ENCODE data around the gene SOWAHA. TPM values are rescaled to one million over a fixed set of nuclear protein-coding genes. Genes with fewer than 3 reads are reported as not detected.

SOWAHA gene
- total RNA-seq, 4 donors from 2014 or later, result 13.2 to 128 (median 97.5) TPM

DNA sequence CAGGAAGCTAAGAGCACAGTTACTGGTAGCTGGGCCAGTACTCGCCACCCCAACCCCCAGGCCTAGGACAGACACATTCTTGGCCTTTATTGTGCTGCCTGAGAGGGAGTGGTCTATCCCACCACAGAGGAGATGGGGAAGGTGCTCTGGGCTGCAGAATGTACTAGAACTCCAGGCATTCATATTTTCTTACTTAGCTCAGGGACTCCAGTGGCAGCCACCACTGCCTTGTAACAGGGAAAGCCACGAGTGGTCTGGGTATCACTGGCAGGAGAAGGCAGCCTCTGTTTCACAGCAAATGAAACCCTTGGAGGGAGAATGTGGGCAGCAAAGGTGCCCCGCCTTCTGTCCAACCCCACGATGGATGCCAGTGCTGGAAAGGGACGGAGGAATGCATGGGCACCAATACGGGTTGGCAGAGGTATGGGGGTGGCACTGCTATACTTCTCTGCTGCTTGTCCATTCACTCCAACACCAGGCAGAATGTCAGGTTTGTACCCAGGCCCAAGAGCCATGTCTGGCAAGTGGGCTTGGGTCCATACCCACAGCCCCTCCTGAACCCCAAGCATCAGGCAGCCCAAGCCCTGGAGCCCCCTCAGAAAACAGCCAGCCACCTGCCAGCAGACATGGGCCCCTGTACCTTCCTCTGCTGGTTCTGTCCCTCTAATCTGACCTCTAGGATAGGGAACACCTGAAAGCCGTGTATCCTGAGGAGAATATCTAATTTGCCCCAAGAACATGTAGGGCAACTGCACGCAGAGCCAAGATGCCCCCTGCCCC is 40.6 kb upstream of the SOWAHA start:
- H3K27me3 ChIP-seq, result no peaks in the 10 kb centered on the region
- TF ChIP-seq, protein P1, sequence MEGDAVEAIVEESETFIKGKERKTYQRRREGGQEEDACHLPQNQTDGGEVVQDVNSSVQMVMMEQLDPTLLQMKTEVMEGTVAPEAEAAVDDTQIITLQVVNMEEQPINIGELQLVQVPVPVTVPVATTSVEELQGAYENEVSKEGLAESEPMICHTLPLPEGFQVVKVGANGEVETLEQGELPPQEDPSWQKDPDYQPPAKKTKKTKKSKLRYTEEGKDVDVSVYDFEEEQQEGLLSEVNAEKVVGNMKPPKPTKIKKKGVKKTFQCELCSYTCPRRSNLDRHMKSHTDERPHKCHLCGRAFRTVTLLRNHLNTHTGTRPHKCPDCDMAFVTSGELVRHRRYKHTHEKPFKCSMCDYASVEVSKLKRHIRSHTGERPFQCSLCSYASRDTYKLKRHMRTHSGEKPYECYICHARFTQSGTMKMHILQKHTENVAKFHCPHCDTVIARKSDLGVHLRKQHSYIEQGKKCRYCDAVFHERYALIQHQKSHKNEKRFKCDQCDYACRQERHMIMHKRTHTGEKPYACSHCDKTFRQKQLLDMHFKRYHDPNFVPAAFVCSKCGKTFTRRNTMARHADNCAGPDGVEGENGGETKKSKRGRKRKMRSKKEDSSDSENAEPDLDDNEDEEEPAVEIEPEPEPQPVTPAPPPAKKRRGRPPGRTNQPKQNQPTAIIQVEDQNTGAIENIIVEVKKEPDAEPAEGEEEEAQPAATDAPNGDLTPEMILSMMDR (IDR thresholded peaks at IDR 0.05), result no peak
- no peak for TF ChIP-seq POLR2A (IDR thresholded peaks at IDR 0.05)
- H3K4me3 ChIP-seq, result no peak overlapping the region
- H3K36me3 ChIP-seq, result no peaks in the 10 kb centered on the region
- DNase-seq, result peak in 1 of 3 donors; percentile 28
- peak overlapping the region in 1 of 4 donors; percentile 42 for H3K27ac ChIP-seq
- H3K4me1 ChIP-seq, result peaks cover 0 to 40% (median 4%) of the 10 kb centered on the region in 4 donors
- H3K9me3 ChIP-seq, result no peaks in the 10 kb centered on the region

DNA sequence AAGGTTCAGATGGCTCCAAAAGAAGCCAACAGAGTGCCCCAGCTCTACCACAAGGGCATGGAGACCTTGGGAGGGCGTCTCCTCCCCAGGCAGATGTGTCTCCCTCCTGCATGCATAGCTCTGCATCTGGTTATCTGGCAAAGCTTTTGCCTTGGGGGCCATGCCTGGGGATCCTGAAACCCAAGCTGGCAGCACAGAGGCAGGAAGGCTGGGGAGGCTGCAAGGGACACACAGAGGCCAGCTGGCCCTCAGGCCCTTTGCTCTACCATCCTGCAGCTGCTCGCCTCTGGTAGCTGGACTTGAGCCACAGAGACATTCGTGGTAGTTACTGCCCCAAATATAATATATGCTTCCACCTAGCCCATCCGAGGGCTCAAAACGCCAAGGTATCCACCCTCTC is 40.0 kb upstream of the SOWAHA start:
- Histone ChIP-seq H3K4me1 (peaks cover 0 to 43% (median 7%) of the 10 kb centered on the region in 4 donors), H3K4me3 (no peak overlapping the region), H3K27ac (no peak overlapping the region), H3K27me3 (no peaks in the 10 kb centered on the region), H3K9me3 (no peaks in the 10 kb centered on the region), H3K36me3 (no peaks in the 10 kb centered on the region)
- DNase-seq, result peak in 1 of 3 donors; percentile 19
- TF ChIP-seq, protein P1 (IDR thresholded peaks at IDR 0.05), result no peak
- no peak for TF ChIP-seq POLR2A (IDR thresholded peaks at IDR 0.05)

DNA sequence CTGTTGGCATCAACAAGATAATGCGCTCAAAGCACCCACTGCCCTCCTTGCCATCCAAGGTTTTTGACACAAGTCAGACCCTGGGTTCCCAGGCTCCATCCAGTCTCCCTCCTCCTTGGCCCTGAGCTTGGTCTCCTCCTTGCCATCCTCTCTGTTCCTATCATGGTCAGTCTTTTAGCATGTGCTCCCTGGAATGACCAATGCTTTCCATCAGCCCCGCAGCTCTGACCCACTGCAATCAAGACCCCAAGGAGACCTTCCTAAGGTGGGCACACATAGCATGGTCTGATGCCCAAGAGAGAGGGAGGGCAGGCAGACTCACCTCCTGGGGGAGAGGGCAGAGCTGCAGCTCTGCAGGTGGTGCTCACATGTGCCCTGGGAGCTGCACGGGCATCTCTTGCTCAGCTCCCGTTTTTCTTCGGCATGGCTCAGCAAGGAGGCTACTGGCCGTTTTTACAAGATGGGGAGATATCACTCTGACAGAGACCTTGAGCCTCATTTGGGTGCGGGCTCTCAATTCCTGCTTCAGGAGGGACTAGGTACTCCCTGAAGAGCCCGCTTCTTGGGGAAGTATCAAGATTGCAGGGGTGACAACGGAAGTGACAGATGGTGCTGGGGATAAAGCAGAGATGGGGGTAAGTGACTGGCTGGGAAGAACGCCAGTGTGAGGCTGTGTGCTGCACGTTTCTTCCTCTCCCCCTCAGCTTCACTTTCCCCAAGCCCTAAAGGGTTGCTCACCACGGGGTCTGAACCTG is 39.3 kb upstream of the SOWAHA start:
- peaks cover 0 to 39% (median 7%) of the 10 kb centered on the region in 4 donors for H3K4me1 ChIP-seq
- no peaks in the 10 kb centered on the region for H3K9me3 ChIP-seq
- H3K4me3 ChIP-seq, result no peak overlapping the region
- no peak overlapping the region for H3K27ac ChIP-seq
- H3K27me3 ChIP-seq, result no peaks in the 10 kb centered on the region
- TF ChIP-seq POLR2A (IDR thresholded peaks at IDR 0.05), result no peak
- TF ChIP-seq, protein P1 (IDR thresholded peaks at IDR 0.05), result no peak
- H3K36me3 ChIP-seq, result no peaks in the 10 kb centered on the region
- DNase-seq, result peak in 1 of 3 donors; percentile 40

DNA sequence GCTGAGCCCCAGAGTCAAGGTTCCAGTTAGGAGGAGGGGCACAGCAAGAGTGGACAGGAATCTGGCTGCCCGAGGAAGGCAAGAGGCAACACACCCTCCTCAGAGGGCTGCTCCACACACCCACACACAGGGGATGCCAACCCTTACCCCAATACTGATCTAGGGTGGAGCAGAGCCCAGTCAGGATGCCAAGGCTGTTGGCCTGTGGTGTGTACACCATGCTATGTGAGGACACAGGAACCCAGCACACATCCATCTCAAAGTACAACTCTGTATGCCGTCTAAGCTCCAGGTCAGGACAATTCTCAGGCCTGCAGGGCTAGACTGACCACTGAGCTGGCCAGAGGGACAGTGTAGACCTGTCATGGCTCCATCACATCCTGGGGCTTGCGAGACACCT is 38.7 kb upstream of the SOWAHA start:
- Histone ChIP-seq H3K9me3 (no peaks in the 10 kb centered on the region), H3K36me3 (no peaks in the 10 kb centered on the region), H3K27ac (no peak overlapping the region), H3K4me1 (peaks cover 0 to 39% (median 7%) of the 10 kb centered on the region in 4 donors), H3K4me3 (no peak overlapping the region), H3K27me3 (no peaks in the 10 kb centered on the region)
- peak in 1 of 3 donors; percentile 35 for DNase-seq
- TF ChIP-seq, protein P1 (IDR thresholded peaks at IDR 0.05), result no peak
- no peak for TF ChIP-seq POLR2A (IDR thresholded peaks at IDR 0.05)

DNA sequence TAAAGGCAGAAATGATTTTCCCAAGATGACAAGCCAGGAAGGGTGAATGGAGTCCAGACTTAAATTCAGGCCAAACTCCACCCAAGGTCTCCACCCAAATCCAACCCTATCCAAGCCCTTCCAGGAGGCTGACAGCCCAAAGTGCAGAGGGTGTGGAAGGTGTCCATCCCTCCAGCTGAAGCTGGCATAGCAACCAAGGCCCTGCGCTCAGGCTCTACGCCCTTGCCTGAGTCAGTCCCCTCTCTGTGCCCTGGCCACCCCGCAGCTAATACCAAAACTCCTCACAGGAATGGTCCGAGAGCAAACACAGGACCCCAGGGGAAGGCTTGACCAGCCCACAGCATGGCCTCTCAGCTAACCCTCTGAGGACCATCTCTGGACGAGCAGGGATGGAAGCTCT is 38.2 kb upstream of the SOWAHA start:
- Histone ChIP-seq H3K36me3 (no peaks in the 10 kb centered on the region), H3K27ac (peak overlapping the region in 1 of 4 donors; percentile 3), H3K27me3 (no peaks in the 10 kb centered on the region), H3K9me3 (no peaks in the 10 kb centered on the region), H3K4me1 (peaks cover 0 to 39% (median 7%) of the 10 kb centered on the region in 4 donors), H3K4me3 (no peak overlapping the region)
- peak in 1 of 3 donors; percentile 42 for DNase-seq
- TF ChIP-seq, protein P1 (IDR thresholded peaks at IDR 0.05), result no peak
- TF ChIP-seq POLR2A (IDR thresholded peaks at IDR 0.05), result no peak
